Neuronal stem cell (in vitro differentiated cells): ENCODE data around the gene ZNF282.

Source experiments
- DNase-seq: peaks from one replicate; pipeline ENCODE4 v3.0.0-alpha.2; 2013; ENCODE audit warnings: low spot score
- H2AFZ ChIP-seq: one replicate; pipeline ENCODE4 v1.6.1; 2013; ENCODE audit warnings: mild to moderate bottlenecking, low read length, inconsistent platforms
- H2AK5ac ChIP-seq: 2 replicates; pipeline ENCODE4 v1.6.1; 2013; ENCODE audit warnings: low read depth, mild to moderate bottlenecking, inconsistent platforms, low read length, moderate library complexity, mixed read lengths
- H2BK120ac ChIP-seq: 2 replicates; pipeline ENCODE4 v1.6.1; 2013; ENCODE audit warnings: low read depth, mild to moderate bottlenecking, inconsistent platforms, low read length, moderate library complexity, mixed read lengths
- H2BK12ac ChIP-seq: one replicate; pipeline ENCODE4 v1.6.1; 2013; ENCODE audit warnings: low read length, inconsistent platforms
- H2BK15ac ChIP-seq: 2 replicates; pipeline ENCODE4 v1.6.1; 2013; ENCODE audit warnings: mild to moderate bottlenecking, low read length, inconsistent platforms, mixed read lengths
- H2BK5ac ChIP-seq: one replicate; pipeline ENCODE4 v1.6.1; 2013; ENCODE audit warnings: inconsistent platforms, mild to moderate bottlenecking, low read length, moderate library complexity
- H3K14ac ChIP-seq: one replicate; pipeline ENCODE4 v1.6.1; 2013; ENCODE audit warnings: low read length, inconsistent platforms
- H3K18ac ChIP-seq: 2 replicates; pipeline ENCODE4 v1.6.1; 2013; ENCODE audit warnings: low read length, inconsistent platforms
- H3K23ac ChIP-seq: 2 replicates; pipeline ENCODE4 v1.6.1; 2013; ENCODE audit warnings: low read depth, mild to moderate bottlenecking, mixed read lengths, low read length, inconsistent platforms; ENCODE audit not compliant: poor library complexity
- H3K27ac ChIP-seq: replicated peaks from 3 replicates; pipeline ENCODE4 v1.5.1; 2013; ENCODE audit warnings: low read length, inconsistent platforms
- H3K27me3 ChIP-seq, 3 experiments: 2 replicates each; pipeline ENCODE4 v1.6.1; 2013; ENCODE audit warnings: low read length in 3 of 3, mild to moderate bottlenecking in 2 of 3, inconsistent platforms in 1 of 3, low read depth in 1 of 3, mixed read lengths in 1 of 3, moderate library complexity in 1 of 3; ENCODE audit not compliant: control insufficient read depth in 3 of 3, insufficient read depth in 3 of 3
- H3K36me3 ChIP-seq, 2 donors: replicated peaks in 1 of 2; 2 replicates each; pipeline ENCODE4 v1.6.1; 2013; ENCODE audit warnings: low read length in 2 of 2; ENCODE audit not compliant: control insufficient read depth in 2 of 2, insufficient read depth in 2 of 2
- H3K4ac ChIP-seq: 2 replicates; pipeline ENCODE4 v1.6.1; 2013; ENCODE audit warnings: inconsistent platforms, mild to moderate bottlenecking, low read length, moderate library complexity
- H3K4me1 ChIP-seq, 2 donors: 1 replicate in 1 of 2; 2 replicates in 1 of 2; pipeline ENCODE4 v1.6.1; 2013; ENCODE audit warnings: low read length in 2 of 2, low read depth in 1 of 2; ENCODE audit not compliant: control insufficient read depth in 2 of 2, insufficient read depth in 1 of 2
- H3K4me2 ChIP-seq: one replicate; pipeline ENCODE4 v1.6.1; 2013; ENCODE audit warnings: mild to moderate bottlenecking, low read length, inconsistent platforms; ENCODE audit not compliant: insufficient read depth, poor library complexity, severe bottlenecking
- H3K4me3 ChIP-seq, 2 donors: 2 replicates each; pipeline ENCODE4 v1.5.1; 2013; ENCODE audit warnings: low read length in 2 of 2, mild to moderate bottlenecking in 2 of 2, inconsistent platforms in 1 of 2, moderate library complexity in 1 of 2
- H3K79me1 ChIP-seq: one replicate; pipeline ENCODE4 v1.6.1; 2013; ENCODE audit warnings: low read depth, mild to moderate bottlenecking, inconsistent platforms, low read length, moderate library complexity
- H3K9ac ChIP-seq: one replicate; pipeline ENCODE4 v1.6.1; 2013; ENCODE audit warnings: mild to moderate bottlenecking, low read depth, low read length, inconsistent platforms; ENCODE audit not compliant: poor library complexity
- H3K9me3 ChIP-seq, 2 donors: replicated peaks in 1 of 2; 2 replicates each; pipeline versions ENCODE3 to v1.6.1; 2013; ENCODE audit warnings: low read length in 2 of 2, mild to moderate bottlenecking in 2 of 2, inconsistent platforms in 1 of 2, low read depth in 1 of 2, mixed read lengths in 1 of 2, moderate library complexity in 1 of 2; ENCODE audit not compliant: control insufficient read depth in 2 of 2, insufficient read depth in 1 of 2
- H4K8ac ChIP-seq: one replicate; pipeline ENCODE4 v1.6.1; 2013; ENCODE audit warnings: low read depth, mild to moderate bottlenecking, inconsistent platforms, low read length, moderate library complexity
- H4K91ac ChIP-seq: one replicate; pipeline ENCODE4 v1.6.1; 2013; ENCODE audit warnings: low read length, low read depth, mild to moderate bottlenecking, inconsistent platforms; ENCODE audit not compliant: poor library complexity
- WGBS, 2 donors: extraction: QIAGEN DNeasy Blood & Tissue Kit; methylation state at CpG; one replicate each; pipeline ENCODE4 v1.1.7; 2013; ENCODE audit warnings: missing lambda C conversion rate in 2 of 2, mixed read lengths in 1 of 2; ENCODE audit not compliant: insufficient read length in 2 of 2, insufficient replicate concordance in 1 of 2; ENCODE audit errors: extremely low coverage in 2 of 2; 5-methylcytosine and 5-hydroxymethylcytosine counted together

Gene ZNF282

GRCh38 chr7:149214020-149214720 is 18.8 kb downstream of the ZNF282 start:
- Histone ChIP-seq H2AFZ (no peak overlapping the region), H2BK120ac (no peak overlapping the region), H2BK15ac (no peak overlapping the region), H3K27me3 (no peaks in the 10 kb centered on the region), H2BK5ac (no peak overlapping the region), H3K23ac (no peak overlapping the region), H3K27ac (no peak overlapping the region), H2BK12ac (no peak overlapping the region), H3K79me1 (no peaks in the 10 kb centered on the region), H3K36me3 (peaks cover 64 to 97% of the 10 kb centered on the region in 2 donors), H3K4me1 (no peaks in the 10 kb centered on the region), H4K91ac (no peak overlapping the region), H3K4me2 (no peak overlapping the region), H4K8ac (no peak overlapping the region), H3K18ac (no peak overlapping the region), H3K4ac (no peak overlapping the region), H3K9me3 (no peaks in the 10 kb centered on the region), H3K9ac (no peak overlapping the region), H2AK5ac (no peak overlapping the region), H3K14ac (no peak overlapping the region), H3K4me3 (no peak overlapping the region)
- no peak for DNase-seq
- no CpG with 5 or more reads among the region's 7 CpGs for WGBS, 2 donors

DNA sequence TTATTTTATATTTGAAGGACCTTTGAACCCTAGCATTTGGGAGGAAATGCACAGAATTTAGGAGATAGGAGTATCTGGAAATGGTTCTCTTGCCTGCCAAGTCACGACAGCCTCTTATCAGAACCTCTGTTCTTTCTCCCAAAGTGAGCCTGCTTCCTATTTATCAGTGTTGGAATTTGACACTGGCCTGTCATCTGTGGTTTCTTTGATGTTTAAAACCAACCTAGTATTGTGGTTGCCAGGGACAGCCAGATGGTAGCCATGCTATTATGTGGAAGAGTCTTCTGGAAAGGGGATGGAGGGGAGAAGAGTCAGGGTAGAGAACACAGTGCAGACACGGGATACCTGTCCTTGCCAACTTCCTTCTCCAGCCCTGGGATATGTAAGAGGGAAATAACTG is 21.1 kb downstream of the ZNF282 start:
- H3K14ac ChIP-seq = no peak overlapping the region
- peaks cover 53 to 96% of the 10 kb centered on the region in 2 donors for H3K36me3 ChIP-seq
- H3K4me2 ChIP-seq = no peak overlapping the region
- no peak overlapping the region for H2BK12ac ChIP-seq
- no peaks in the 10 kb centered on the region for H3K27me3 ChIP-seq
- H4K8ac ChIP-seq = no peak overlapping the region
- no peak for DNase-seq
- H2BK5ac ChIP-seq = no peak overlapping the region
- H3K9ac ChIP-seq = no peak overlapping the region
- no peaks in the 10 kb centered on the region for H3K79me1 ChIP-seq
- H3K9me3 ChIP-seq = no peaks in the 10 kb centered on the region
- no peak overlapping the region for H3K23ac ChIP-seq
- no peak overlapping the region for H3K4me3 ChIP-seq
- H2BK120ac ChIP-seq = no peak overlapping the region
- WGBS, 2 donors = no CpG with 5 or more reads among the region's 2 CpGs
- H2BK15ac ChIP-seq = no peak overlapping the region
- H2AFZ ChIP-seq = no peak overlapping the region
- H3K4me1 ChIP-seq = no peaks in the 10 kb centered on the region
- H4K91ac ChIP-seq = no peak overlapping the region
- no peak overlapping the region for H2AK5ac ChIP-seq
- no peak overlapping the region for H3K27ac ChIP-seq
- no peak overlapping the region for H3K4ac ChIP-seq
- no peak overlapping the region for H3K18ac ChIP-seq

GRCh38 chr7:149217570-149217969 is 22.2 kb downstream of the ZNF282 start:
- no peak overlapping the region for H3K23ac ChIP-seq
- H3K9ac ChIP-seq = no peak overlapping the region
- no peaks in the 10 kb centered on the region for H3K4me1 ChIP-seq
- no peak overlapping the region for H3K4me3 ChIP-seq
- H4K91ac ChIP-seq = no peak overlapping the region
- H2AK5ac ChIP-seq = no peak overlapping the region
- no peak overlapping the region for H3K4me2 ChIP-seq
- no CpG with 5 or more reads among the region's 6 CpGs for WGBS, 2 donors
- no peak overlapping the region for H2AFZ ChIP-seq
- H2BK5ac ChIP-seq = no peak overlapping the region
- no peak overlapping the region for H2BK120ac ChIP-seq
- no peak overlapping the region for H2BK15ac ChIP-seq
- H4K8ac ChIP-seq = no peak overlapping the region
- H3K9me3 ChIP-seq = no peaks in the 10 kb centered on the region
- no peak overlapping the region for H3K14ac ChIP-seq
- no peak overlapping the region for H3K18ac ChIP-seq
- no peaks in the 10 kb centered on the region for H3K79me1 ChIP-seq
- H3K36me3 ChIP-seq = peaks cover 46 to 92% of the 10 kb centered on the region in 2 donors
- H3K27ac ChIP-seq = no peak overlapping the region
- no peak overlapping the region for H2BK12ac ChIP-seq
- no peak for DNase-seq
- H3K4ac ChIP-seq = no peak overlapping the region
- H3K27me3 ChIP-seq = no peaks in the 10 kb centered on the region

DNA sequence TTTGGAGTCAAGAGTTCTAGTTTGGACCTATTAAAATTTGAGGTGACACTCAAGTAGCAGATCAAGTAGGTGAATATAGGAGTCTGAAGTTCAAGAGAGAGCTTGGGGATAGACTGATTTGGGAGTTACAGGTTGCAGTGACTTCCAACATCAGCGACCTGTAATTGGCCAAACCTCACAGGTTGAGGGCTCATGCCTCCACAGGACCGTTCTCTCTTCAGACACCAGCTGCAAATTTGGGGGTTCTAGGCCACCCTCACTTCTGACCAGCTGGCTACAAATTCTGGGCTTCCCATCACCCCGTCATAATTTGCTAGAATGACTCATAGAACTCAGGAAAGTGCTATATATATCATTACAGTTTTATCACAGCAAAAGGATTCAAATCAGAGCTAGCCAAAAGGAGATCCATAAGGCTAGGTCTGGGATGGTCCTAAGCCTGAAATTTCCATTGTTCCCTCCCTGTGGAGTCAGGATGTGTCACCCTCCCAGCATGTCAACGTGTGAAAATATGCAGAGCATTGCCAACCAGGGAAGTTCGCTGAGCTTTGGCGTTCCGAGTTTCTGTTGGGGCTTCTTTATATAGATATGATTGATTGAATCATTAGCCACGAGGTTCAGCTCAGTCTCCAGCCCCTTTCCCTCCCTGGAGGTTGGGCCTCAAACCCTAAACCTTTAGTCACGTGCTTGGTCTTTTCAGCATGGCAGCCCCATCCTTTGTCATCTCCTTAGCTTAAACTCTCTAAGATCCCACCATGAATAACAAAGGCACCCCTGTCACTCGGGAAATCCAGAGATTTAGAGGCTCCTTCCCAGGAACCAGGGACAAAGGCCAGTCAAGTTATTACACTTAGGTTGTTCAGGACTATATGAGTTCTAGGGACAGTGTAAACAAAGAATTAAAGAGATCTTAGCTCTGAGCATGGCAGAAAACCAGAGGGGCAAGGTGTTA is 23.4 kb downstream of the ZNF282 start:
- Histone ChIP-seq H3K9me3 (no peaks in the 10 kb centered on the region), H4K8ac (no peak overlapping the region), H2BK15ac (no peak overlapping the region), H3K23ac (no peak overlapping the region), H2AFZ (no peak overlapping the region), H3K18ac (no peak overlapping the region), H3K4ac (no peak overlapping the region), H3K14ac (no peak overlapping the region), H2BK5ac (no peak overlapping the region), H2BK12ac (no peak overlapping the region), H3K36me3 (peaks cover 42 to 86% of the 10 kb centered on the region in 2 donors), H3K4me3 (no peak overlapping the region), H3K9ac (no peak overlapping the region), H3K27ac (no peak overlapping the region), H3K27me3 (no peaks in the 10 kb centered on the region), H2BK120ac (no peak overlapping the region), H3K79me1 (peaks cover 2% of the 10 kb centered on the region), H3K4me2 (no peak overlapping the region), H2AK5ac (no peak overlapping the region), H4K91ac (no peak overlapping the region), H3K4me1 (no peaks in the 10 kb centered on the region)
- WGBS, 2 donors = no CpG with 5 or more reads among the region's 10 CpGs
- no peak for DNase-seq
